Neutrophil (primary cell): ENCODE measurements around the gene CAPN2.

ENCODE experiments used
- H3K27ac ChIP-seq: fragments of 200-600 bp; sonication (generic); 2 replicates; pipeline ENCODE4 v1.5.1; 2016; ENCODE audit warnings: mild to moderate bottlenecking, moderate library complexity
- H3K27me3 ChIP-seq: fragments of 200-600 bp; sonication (generic); 2 replicates; pipeline ENCODE4 v1.6.0; 2016; ENCODE audit warnings: mild to moderate bottlenecking
- H3K36me3 ChIP-seq: fragments of 200-600 bp; sonication (generic); 2 replicates; pipeline ENCODE4 v1.5.1; 2017
- H3K4me1 ChIP-seq, 2 experiments: fragments of 200-600 bp in 1 of 2; sonication (generic) in 1 of 2; 1 replicate in 1 of 2; 2 replicates in 1 of 2; pipeline versions ENCODE4 v1.5.1 to v1.6.1; 2013 to 2016; ENCODE audit warnings: low read depth in 1 of 2, low read length in 1 of 2, mild to moderate bottlenecking in 1 of 2, moderate library complexity in 1 of 2; ENCODE audit not compliant: control insufficient read depth in 1 of 2, insufficient read depth in 1 of 2
- H3K4me3 ChIP-seq, 2 experiments: fragments of 200-600 bp in 1 of 2; sonication (generic) in 1 of 2; 1 replicate in 1 of 2; 2 replicates in 1 of 2; pipeline ENCODE4 v1.5.1; 2013 to 2016; ENCODE audit warnings: low read depth in 1 of 2, low read length in 1 of 2, mild to moderate bottlenecking in 1 of 2, moderate library complexity in 1 of 2
- H3K9me3 ChIP-seq: fragments of 200-600 bp; sonication (generic); 2 replicates; pipeline ENCODE4 v1.5.1; 2016
- TF ChIP-seq, protein P1 (sequence below): fragments of 200-600 bp; sonication (generic); IDR thresholded peaks from 2 replicates; pipeline ENCODE4 v1.5.1; 2016; ENCODE audit warnings: antibody characterized with exemption

CAPN2 gene

DNA sequence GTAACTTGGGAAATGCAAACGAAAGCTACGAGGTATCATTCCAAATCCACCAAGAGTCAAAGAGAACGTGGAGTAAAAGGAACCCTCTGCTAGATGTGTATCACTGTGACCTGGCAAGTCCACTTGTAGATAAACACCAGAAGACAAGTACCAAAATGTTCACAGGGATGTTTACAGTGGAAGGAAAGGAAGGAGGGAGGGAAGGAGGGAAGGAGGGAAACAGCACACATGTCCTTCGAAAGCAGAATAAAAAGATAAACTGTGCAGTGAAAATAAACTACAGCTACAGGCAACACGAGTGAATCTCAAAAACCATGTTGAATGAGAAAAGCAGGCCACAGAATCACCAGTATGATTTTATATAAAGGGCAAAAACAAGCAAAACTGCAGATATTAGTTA lies 73.5 kb downstream of the CAPN2 start:
- Histone ChIP-seq H3K9me3 (no peaks in the 10 kb centered on the region), H3K27me3 (no peaks in the 10 kb centered on the region), H3K4me3 (no peak overlapping the region), H3K27ac (no peak overlapping the region), H3K4me1 (no peaks in the 10 kb centered on the region), H3K36me3 (peaks cover 81% of the 10 kb centered on the region)
- TF ChIP-seq, protein P1, sequence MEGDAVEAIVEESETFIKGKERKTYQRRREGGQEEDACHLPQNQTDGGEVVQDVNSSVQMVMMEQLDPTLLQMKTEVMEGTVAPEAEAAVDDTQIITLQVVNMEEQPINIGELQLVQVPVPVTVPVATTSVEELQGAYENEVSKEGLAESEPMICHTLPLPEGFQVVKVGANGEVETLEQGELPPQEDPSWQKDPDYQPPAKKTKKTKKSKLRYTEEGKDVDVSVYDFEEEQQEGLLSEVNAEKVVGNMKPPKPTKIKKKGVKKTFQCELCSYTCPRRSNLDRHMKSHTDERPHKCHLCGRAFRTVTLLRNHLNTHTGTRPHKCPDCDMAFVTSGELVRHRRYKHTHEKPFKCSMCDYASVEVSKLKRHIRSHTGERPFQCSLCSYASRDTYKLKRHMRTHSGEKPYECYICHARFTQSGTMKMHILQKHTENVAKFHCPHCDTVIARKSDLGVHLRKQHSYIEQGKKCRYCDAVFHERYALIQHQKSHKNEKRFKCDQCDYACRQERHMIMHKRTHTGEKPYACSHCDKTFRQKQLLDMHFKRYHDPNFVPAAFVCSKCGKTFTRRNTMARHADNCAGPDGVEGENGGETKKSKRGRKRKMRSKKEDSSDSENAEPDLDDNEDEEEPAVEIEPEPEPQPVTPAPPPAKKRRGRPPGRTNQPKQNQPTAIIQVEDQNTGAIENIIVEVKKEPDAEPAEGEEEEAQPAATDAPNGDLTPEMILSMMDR = no peak

DNA sequence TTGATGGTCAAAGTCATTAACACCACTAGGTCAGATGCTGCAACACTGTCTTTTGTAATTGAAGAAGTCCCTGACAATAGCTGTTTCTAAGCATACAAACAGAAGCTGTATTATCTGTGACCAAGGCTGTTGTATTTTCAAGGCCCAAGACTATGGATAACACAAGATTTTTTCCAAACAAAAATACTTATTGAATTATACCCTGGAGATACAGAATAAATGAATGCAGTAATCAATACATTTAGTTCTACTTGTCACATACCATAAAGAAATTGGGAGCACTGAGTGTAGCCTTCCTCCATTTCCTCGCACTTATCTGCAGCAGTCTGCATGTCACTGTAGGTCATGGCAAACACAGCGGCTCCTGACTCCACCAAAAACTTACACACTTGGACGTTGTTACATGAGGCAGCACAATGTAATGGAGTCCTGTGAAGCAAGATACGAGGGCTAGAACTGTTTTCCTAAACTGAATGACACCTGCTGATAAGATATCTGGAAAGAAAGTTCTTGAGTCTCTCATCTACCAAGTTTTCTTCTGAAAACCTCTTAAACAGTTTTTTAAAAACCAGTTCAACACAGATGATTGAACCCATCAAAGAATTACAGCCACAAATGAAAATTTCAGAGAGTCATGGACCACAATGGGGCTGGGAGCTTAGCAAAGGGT lies 76.5 kb downstream of the CAPN2 start:
- TF ChIP-seq, protein P1 = no peak
- no peaks in the 10 kb centered on the region for H3K9me3 ChIP-seq
- no peaks in the 10 kb centered on the region for H3K4me1 ChIP-seq
- no peak overlapping the region for H3K27ac ChIP-seq
- no peaks in the 10 kb centered on the region for H3K27me3 ChIP-seq
- no peak overlapping the region for H3K4me3 ChIP-seq
- H3K36me3 ChIP-seq = peaks cover 87% of the 10 kb centered on the region

DNA sequence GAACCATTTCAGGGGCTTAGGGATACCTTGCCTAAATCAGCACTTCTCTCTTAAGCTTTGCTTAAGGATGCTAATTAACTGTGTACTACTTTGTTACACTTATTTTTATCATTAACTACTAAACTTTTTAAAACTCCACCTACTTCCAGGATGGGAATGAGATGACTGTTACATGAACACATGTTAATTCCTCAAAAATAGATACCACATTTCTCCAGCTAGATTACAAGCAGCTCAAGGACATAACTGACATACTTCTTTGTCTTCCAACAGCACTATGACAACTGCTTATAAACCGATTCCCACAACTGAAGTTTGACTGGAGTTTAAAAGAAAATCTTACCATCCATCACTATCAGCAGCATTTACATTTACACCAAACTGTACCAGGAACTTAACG lies 79.7 kb downstream of the CAPN2 start:
- TF ChIP-seq, protein P1 = no peak
- Histone ChIP-seq H3K4me1 (no peaks in the 10 kb centered on the region), H3K36me3 (peaks cover 91% of the 10 kb centered on the region), H3K4me3 (no peak overlapping the region), H3K9me3 (no peaks in the 10 kb centered on the region), H3K27me3 (no peaks in the 10 kb centered on the region), H3K27ac (no peak overlapping the region)

GRCh38 chr1:223793716-223794115 lies 81.4 kb downstream of the CAPN2 start:
- Histone ChIP-seq H3K27ac (no peak overlapping the region), H3K4me1 (no peaks in the 10 kb centered on the region), H3K4me3 (no peak overlapping the region), H3K36me3 (peaks cover 91% of the 10 kb centered on the region), H3K9me3 (no peaks in the 10 kb centered on the region), H3K27me3 (no peaks in the 10 kb centered on the region)
- TF ChIP-seq, protein P1 = no peak

DNA sequence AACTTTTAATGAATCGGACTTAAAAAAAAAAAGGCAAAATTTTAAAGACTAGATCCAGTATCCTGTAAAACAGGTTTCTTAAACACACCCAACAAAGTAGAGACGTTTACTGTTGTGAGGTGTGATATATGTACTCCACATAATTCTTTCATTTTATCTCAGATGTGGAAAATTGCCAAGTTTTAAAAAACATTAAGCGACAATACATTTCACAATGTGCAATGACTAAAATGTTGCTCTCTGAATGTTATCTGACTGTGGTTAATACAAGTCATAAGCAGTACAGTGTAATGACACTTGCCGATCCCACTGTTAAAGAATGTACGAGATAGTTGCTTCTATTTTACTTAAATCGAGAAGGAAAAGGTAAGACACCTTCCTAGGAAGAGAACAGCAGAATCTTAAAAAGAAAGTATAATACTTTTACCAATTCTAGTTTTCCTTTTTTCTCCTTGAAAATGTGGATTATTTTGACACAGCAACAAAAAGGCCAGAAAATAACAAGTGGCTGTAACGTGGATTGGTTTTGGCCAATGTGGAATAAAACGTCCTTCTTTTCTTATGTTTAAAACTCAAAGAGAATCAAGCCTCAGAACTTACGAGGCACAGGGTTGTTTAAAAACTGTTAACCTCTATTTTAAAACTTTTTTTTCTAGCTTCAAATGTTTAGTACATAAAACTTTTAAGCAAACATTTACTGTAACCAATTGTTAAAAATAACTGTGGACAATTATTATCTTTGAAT lies 82.0 kb downstream of the CAPN2 start:
- Histone ChIP-seq H3K4me3 (no peak overlapping the region), H3K36me3 (peaks cover 91% of the 10 kb centered on the region), H3K27me3 (no peaks in the 10 kb centered on the region), H3K4me1 (peaks cover 4 to 6% of the 10 kb centered on the region in 2 experiments), H3K9me3 (no peaks in the 10 kb centered on the region), H3K27ac (no peak overlapping the region)
- TF ChIP-seq, protein P1 = no peak
